H9 (cell line): ENCODE results near the gene SYP. TPM values are rescaled to one million over a fixed set of nuclear protein-coding genes. Genes with fewer than 3 reads are reported as not detected.

ENCODE experiments used
- DNase-seq: peaks from one replicate; pipeline ENCODE4 v3.0.0-alpha.2; 2017
- H2AFZ ChIP-seq: one replicate; pipeline ENCODE4 v1.6.1; 2013; ENCODE audit warnings: mild to moderate bottlenecking, low read length, control low read depth, moderate library complexity
- H2AK5ac ChIP-seq: 2 replicates; pipeline ENCODE4 v1.6.1; 2013; ENCODE audit warnings: low read length, control low read depth, mixed read lengths; ENCODE audit not compliant: insufficient read length
- H2BK120ac ChIP-seq: one replicate; pipeline ENCODE4 v1.6.1; 2013; ENCODE audit warnings: low read depth, mild to moderate bottlenecking, low read length, control low read depth, inconsistent platforms; ENCODE audit not compliant: poor library complexity, severe bottlenecking
- H2BK12ac ChIP-seq: 2 replicates; pipeline ENCODE4 v1.6.1; 2013; ENCODE audit warnings: low read length, control low read depth, mixed read lengths, low read depth; ENCODE audit not compliant: insufficient read length
- H2BK15ac ChIP-seq: 2 replicates; pipeline ENCODE4 v1.6.1; 2013; ENCODE audit warnings: low read depth, low read length, control low read depth
- H2BK20ac ChIP-seq: one replicate; pipeline ENCODE4 v1.6.1; 2013; ENCODE audit warnings: low read depth, mild to moderate bottlenecking, low read length, control low read depth, inconsistent platforms; ENCODE audit not compliant: poor library complexity, severe bottlenecking
- H2BK5ac ChIP-seq: 2 replicates; pipeline ENCODE4 v1.6.1; 2013; ENCODE audit warnings: low read length, control low read depth, mixed read lengths; ENCODE audit not compliant: insufficient read length
- H3K14ac ChIP-seq: 2 replicates; pipeline ENCODE4 v1.6.1; 2013; ENCODE audit warnings: low read length, control low read depth; ENCODE audit not compliant: insufficient read depth
- H3K18ac ChIP-seq: 2 replicates; pipeline ENCODE4 v1.6.1; 2013; ENCODE audit warnings: low read depth, mild to moderate bottlenecking, mixed read lengths, low read length, control low read depth; ENCODE audit not compliant: insufficient read length
- H3K23ac ChIP-seq: 2 replicates; pipeline ENCODE4 v1.6.1; 2013; ENCODE audit warnings: low read length, control low read depth, mixed read lengths, low read depth; ENCODE audit not compliant: insufficient read length
- H3K23me2 ChIP-seq: 2 replicates; pipeline ENCODE4 v1.6.1; 2013; ENCODE audit warnings: low read depth, mild to moderate bottlenecking, mixed read lengths, low read length, control low read depth; ENCODE audit not compliant: insufficient read length, poor library complexity, severe bottlenecking
- H3K27ac ChIP-seq: 2 replicates; pipeline ENCODE4 v1.5.1; 2013; ENCODE audit warnings: low read length, control low read depth, mixed read lengths, low read depth; ENCODE audit not compliant: insufficient read length
- H3K27me3 ChIP-seq: 2 replicates; pipeline ENCODE4 v1.6.1; 2013; ENCODE audit warnings: low read length, control low read depth, inconsistent platforms; ENCODE audit not compliant: insufficient read depth
- H3K4ac ChIP-seq: 2 replicates; pipeline ENCODE4 v1.6.1; 2013; ENCODE audit warnings: low read depth, mild to moderate bottlenecking, control low read depth, inconsistent platforms, low read length, moderate library complexity
- H3K4me1 ChIP-seq: 2 replicates; pipeline ENCODE4 v1.6.1; 2013; ENCODE audit warnings: low read length, control low read depth, inconsistent platforms; ENCODE audit not compliant: insufficient read depth
- H3K4me2 ChIP-seq: 2 replicates; pipeline ENCODE4 v1.6.1; 2013; ENCODE audit warnings: low read length, control low read depth, mixed read lengths; ENCODE audit not compliant: insufficient read length, insufficient read depth
- H3K56ac ChIP-seq: 2 replicates; pipeline ENCODE4 v1.6.1; 2013; ENCODE audit warnings: low read depth, mild to moderate bottlenecking, mixed read lengths, low read length, control low read depth; ENCODE audit not compliant: insufficient read length
- H3K79me1 ChIP-seq: 2 replicates; pipeline ENCODE4 v1.6.1; 2013; ENCODE audit warnings: low read depth, mild to moderate bottlenecking, moderate library complexity, low read length, control low read depth, inconsistent platforms; ENCODE audit not compliant: insufficient read depth, poor library complexity, severe bottlenecking
- H3K79me2 ChIP-seq: 2 replicates; pipeline ENCODE4 v1.6.1; 2013; ENCODE audit warnings: low read length, control low read depth, inconsistent platforms; ENCODE audit not compliant: insufficient read depth
- H3K9ac ChIP-seq: 2 replicates; pipeline ENCODE4 v1.6.1; 2013; ENCODE audit warnings: low read length, control low read depth, mixed read lengths; ENCODE audit not compliant: insufficient read length; ENCODE audit errors: extremely low read depth
- H3K9me3 ChIP-seq: one replicate; pipeline ENCODE4 v1.6.1; 2013; ENCODE audit warnings: low read depth, low read length, inconsistent platforms; ENCODE audit not compliant: control insufficient read depth
- H3T11ph ChIP-seq: one replicate; pipeline ENCODE4 v1.6.1; 2013; ENCODE audit warnings: mild to moderate bottlenecking, low read length, control low read depth, inconsistent platforms
- H4K20me1 ChIP-seq: one replicate; pipeline ENCODE4 v1.6.1; 2013; ENCODE audit not compliant: control insufficient read depth, insufficient read length, insufficient read depth
- H4K5ac ChIP-seq: 2 replicates; pipeline ENCODE4 v1.6.1; 2013; ENCODE audit warnings: low read depth, mild to moderate bottlenecking, mixed read lengths, low read length, control low read depth; ENCODE audit not compliant: insufficient read length
- H4K8ac ChIP-seq: replicated peaks from 2 replicates; pipeline ENCODE4 v1.6.1; 2013; ENCODE audit warnings: low read length, control low read depth, mixed read lengths, low read depth; ENCODE audit not compliant: insufficient read length
- H4K91ac ChIP-seq: 2 replicates; pipeline ENCODE4 v1.6.1; 2013; ENCODE audit warnings: low read depth, mild to moderate bottlenecking, moderate library complexity, mixed read lengths, low read length, control low read depth; ENCODE audit not compliant: insufficient read length
- H3K27ac Mint-ChIP-seq, 3 experiments: 2 replicates in 2 of 3; 3 replicates in 1 of 3; pipeline ENCODE4 v1.8.0; 2020 to 2021; ENCODE audit warnings: mixed read lengths in 3 of 3, mild to moderate bottlenecking in 1 of 3, moderate library complexity in 1 of 3
- H3K27me3 Mint-ChIP-seq: 2 replicates; pipeline ENCODE4 v1.8.0; 2021; ENCODE audit warnings: low read depth, mild to moderate bottlenecking, moderate library complexity, mixed read lengths
- H3K36me3 Mint-ChIP-seq, 3 experiments: 2 replicates in 2 of 3; 3 replicates in 1 of 3; pipeline ENCODE4 v1.8.0; 2020 to 2021; ENCODE audit warnings: low read depth in 3 of 3, mixed read lengths in 3 of 3; ENCODE audit not compliant: insufficient read depth in 1 of 3
- H3K4me1 Mint-ChIP-seq, 2 experiments: 2 replicates each; pipeline ENCODE4 v1.8.0; 2020; ENCODE audit warnings: mixed read lengths in 2 of 2
- H3K4me3 Mint-ChIP-seq, 2 experiments: 2 replicates in 1 of 2; 3 replicates in 1 of 2; pipeline ENCODE4 v1.8.0; 2020 to 2021; ENCODE audit warnings: mild to moderate bottlenecking in 2 of 2, mixed read lengths in 2 of 2, moderate library complexity in 1 of 2
- H3K9me3 Mint-ChIP-seq, 2 experiments: 2 replicates in 1 of 2; 3 replicates in 1 of 2; pipeline ENCODE4 v1.8.0; 2020; ENCODE audit warnings: mild to moderate bottlenecking in 2 of 2, mixed read lengths in 2 of 2, moderate library complexity in 1 of 2
- WGBS: extraction: QIAGEN DNeasy Blood & Tissue Kit; methylation state at CpG from one replicate; pipeline ENCODE4 v1.1.7; 2013; ENCODE audit warnings: missing lambda C conversion rate, low lambda C conversion rate, mixed read lengths; ENCODE audit not compliant: insufficient read length; ENCODE audit errors: extremely low coverage; 5-methylcytosine and 5-hydroxymethylcytosine counted together
- total RNA-seq: library from RNA; stranded (reverse); gene quantifications from 2 replicates; pipeline ENCODE4 v1.2.1, GENCODE V29; 2021
- TF ChIP-seq, protein P1 (sequence below): fragments of 200-600 bp; sonication (generic); conservative IDR thresholded peaks from 3 replicates; pipeline ENCODE4 v1.8.0; 2021; ENCODE audit warnings: antibody characterized with exemption, mild to moderate bottlenecking

SYP gene
- total RNA-seq, 1 experiment from 2014 or later, result 1.8 TPM

GRCh38 chrX:49210406-49210805 is 10.4 kb upstream of the SYP start:
- no peak overlapping the region for H3K4me3 Mint-ChIP-seq
- WGBS, result no CpG with 5 or more reads among the region's 8 CpGs
- H3K56ac ChIP-seq, result no peak overlapping the region
- no peak overlapping the region for H3K27ac Mint-ChIP-seq
- no peak overlapping the region for H3K9ac ChIP-seq
- no peak overlapping the region for H4K8ac ChIP-seq
- DNase-seq, result no peak
- H3K9me3 Mint-ChIP-seq, result peaks cover 67 to 85% of the 10 kb centered on the region in 2 experiments
- no peak overlapping the region for H4K5ac ChIP-seq
- no peak overlapping the region for H4K91ac ChIP-seq
- H3K27me3 Mint-ChIP-seq, result peaks cover 7% of the 10 kb centered on the region
- H2BK20ac ChIP-seq, result no peak overlapping the region
- no peaks in the 10 kb centered on the region for H3K79me1 ChIP-seq
- no peak overlapping the region for H3K23ac ChIP-seq
- H3K4ac ChIP-seq, result no peak overlapping the region
- peaks cover 0 to 7% (median 4%) of the 10 kb centered on the region in 3 experiments; a peak in 2 of 7 replicates for H3K36me3 Mint-ChIP-seq
- TF ChIP-seq, protein P1, sequence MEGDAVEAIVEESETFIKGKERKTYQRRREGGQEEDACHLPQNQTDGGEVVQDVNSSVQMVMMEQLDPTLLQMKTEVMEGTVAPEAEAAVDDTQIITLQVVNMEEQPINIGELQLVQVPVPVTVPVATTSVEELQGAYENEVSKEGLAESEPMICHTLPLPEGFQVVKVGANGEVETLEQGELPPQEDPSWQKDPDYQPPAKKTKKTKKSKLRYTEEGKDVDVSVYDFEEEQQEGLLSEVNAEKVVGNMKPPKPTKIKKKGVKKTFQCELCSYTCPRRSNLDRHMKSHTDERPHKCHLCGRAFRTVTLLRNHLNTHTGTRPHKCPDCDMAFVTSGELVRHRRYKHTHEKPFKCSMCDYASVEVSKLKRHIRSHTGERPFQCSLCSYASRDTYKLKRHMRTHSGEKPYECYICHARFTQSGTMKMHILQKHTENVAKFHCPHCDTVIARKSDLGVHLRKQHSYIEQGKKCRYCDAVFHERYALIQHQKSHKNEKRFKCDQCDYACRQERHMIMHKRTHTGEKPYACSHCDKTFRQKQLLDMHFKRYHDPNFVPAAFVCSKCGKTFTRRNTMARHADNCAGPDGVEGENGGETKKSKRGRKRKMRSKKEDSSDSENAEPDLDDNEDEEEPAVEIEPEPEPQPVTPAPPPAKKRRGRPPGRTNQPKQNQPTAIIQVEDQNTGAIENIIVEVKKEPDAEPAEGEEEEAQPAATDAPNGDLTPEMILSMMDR, result no peak
- H2BK12ac ChIP-seq, result no peak overlapping the region
- H3K14ac ChIP-seq, result no peak overlapping the region
- no peak overlapping the region for H2BK15ac ChIP-seq
- no peak overlapping the region for H2AK5ac ChIP-seq
- no peak overlapping the region for H3K18ac ChIP-seq
- no peaks in the 10 kb centered on the region for H4K20me1 ChIP-seq
- H3K4me1 ChIP-seq, result no peaks in the 10 kb centered on the region
- no peaks in the 10 kb centered on the region for H3K79me2 ChIP-seq
- H2BK5ac ChIP-seq, result no peak overlapping the region
- H3T11ph ChIP-seq, result no peak overlapping the region
- peaks cover 0 to 8% of the 10 kb centered on the region in 2 experiments; a peak in 2 of 4 replicates for H3K4me1 Mint-ChIP-seq
- H3K9me3 ChIP-seq, result peaks cover 36% of the 10 kb centered on the region
- no peak overlapping the region for H2AFZ ChIP-seq
- no peak overlapping the region for H3K27ac ChIP-seq
- no peak overlapping the region for H2BK120ac ChIP-seq
- H3K23me2 ChIP-seq, result no peaks in the 10 kb centered on the region
- no peak overlapping the region for H3K4me2 ChIP-seq
- H3K27me3 ChIP-seq, result no peaks in the 10 kb centered on the region
